Esophagus muscularis mucosa (tissue), 3 donors: Measurements from ENCODE around the gene REV1.

Source experiments
- CTCF ChIP-seq, 3 experiments: fragments of 200-600 bp in 2 of 3; fragments of 450-650 bp in 1 of 3; sonication (generic) in 2 of 3; IDR thresholded peaks; one replicate each; pipeline ENCODE4 v1.5.1; 2017 to 2019; ENCODE audit warnings: antibody characterized with exemption in 3 of 3, mild to moderate bottlenecking in 2 of 3, moderate library complexity in 1 of 3
- POLR2AphosphoS5 ChIP-seq, 2 donors: sonication (generic); formaldehyde crosslinking; IDR thresholded peaks; one replicate each; pipeline ENCODE4 v1.6.1; 2017; ENCODE audit warnings: antibody characterized with exemption in 2 of 2

GRCh38 chr2:99365661-99366060 lies 124.2 kb downstream of the REV1 start:
- TF ChIP-seq CTCF (IDR thresholded peaks at IDR 0.05), result no peak
- TF ChIP-seq POLR2AphosphoS5 (IDR thresholded peaks at IDR 0.05), result no peak
